IMR-90 (cell line): ENCODE measurements around the gene CLDN2. TPM values are rescaled to one million over a fixed set of nuclear protein-coding genes. Genes with fewer than 3 reads are reported as not detected.

Source experiments
- ATAC-seq: fragments of 200-7000 bp; cut with Tn5 transposase; 2 replicates; pipeline ENCODE4 v1.9.1; 2020; ENCODE audit warnings: low read depth, mild to moderate bottlenecking, moderate library complexity
- BruUV-seq: library from RNA; stranded (reverse); fragments of 400-500 nt; replicated peaks from 2 replicates; lab custom pipeline; 2021; lab: Mats Ljungman, UMichigan
- CTCF ChIA-PET: fragments of 300-600 bp; formaldehyde crosslinking; extraction: SDS; loops from one replicate; lab custom pipeline; 2021; ENCODE audit warnings: antibody characterized with exemption; lab: Yijun Ruan, JAX
- POLR2A ChIA-PET: fragments of 300-600 bp; sonication (Branson Sonifier 250); formaldehyde crosslinking; loops from one replicate; lab custom pipeline; 2022; ENCODE audit warnings: antibody characterized with exemption; ENCODE audit not compliant: unreplicated experiment; lab: Charles Lee
- DNase-seq: peaks from one replicate; pipeline ENCODE4 v3.0.0; 2013
- H2AFZ ChIP-seq: replicated peaks from 2 replicates; pipeline ENCODE3; 2013; ENCODE audit warnings: low read length, mild to moderate bottlenecking; ENCODE audit not compliant: poor library complexity
- H2AK5ac ChIP-seq: 2 replicates; pipeline ENCODE4 v1.6.1; 2013; ENCODE audit warnings: low read depth, low read length, inconsistent platforms
- H2AK9ac ChIP-seq: replicated peaks from 2 replicates; pipeline ENCODE3; 2013; ENCODE audit warnings: mild to moderate bottlenecking, low read depth, low read length, moderate library complexity; ENCODE audit not compliant: poor library complexity
- H2BK120ac ChIP-seq: 2 replicates; pipeline ENCODE4 v1.6.1; 2013; ENCODE audit warnings: low read depth, low read length, inconsistent platforms
- H2BK15ac ChIP-seq: 3 replicates; pipeline ENCODE4 v1.6.1; 2013; ENCODE audit warnings: low read depth, low read length, inconsistent platforms
- H2BK20ac ChIP-seq: 2 replicates; pipeline ENCODE4 v1.6.1; 2013; ENCODE audit warnings: low read depth, mild to moderate bottlenecking, inconsistent platforms, low read length, moderate library complexity
- H2BK5ac ChIP-seq: 2 replicates; pipeline ENCODE4 v1.6.1; 2013; ENCODE audit warnings: mild to moderate bottlenecking, low read depth, low read length, inconsistent platforms; ENCODE audit not compliant: poor library complexity, severe bottlenecking
- H3K14ac ChIP-seq: replicated peaks from 2 replicates; pipeline ENCODE4 v1.6.1; 2013; ENCODE audit warnings: low read depth, low read length, inconsistent platforms
- H3K18ac ChIP-seq: 2 replicates; pipeline ENCODE4 v1.6.1; 2013; ENCODE audit warnings: low read depth, low read length, control low read depth
- H3K23ac ChIP-seq: 2 replicates; pipeline ENCODE4 v1.6.1; 2013; ENCODE audit warnings: low read depth, low read length, inconsistent platforms
- H3K27ac ChIP-seq: 2 replicates; pipeline ENCODE4 v1.5.1; 2013; ENCODE audit warnings: mild to moderate bottlenecking, control low read depth, low read length; ENCODE audit not compliant: insufficient read depth
- H3K27me3 ChIP-seq: 2 replicates; pipeline ENCODE4 v1.6.1; 2013; ENCODE audit warnings: low read length; ENCODE audit not compliant: control insufficient read depth, insufficient read depth
- H3K36me3 ChIP-seq: 2 replicates; pipeline ENCODE4 v1.6.1; 2013; ENCODE audit warnings: low read length, mixed read lengths; ENCODE audit not compliant: control insufficient read depth, insufficient read depth
- H3K4ac ChIP-seq: 2 replicates; pipeline ENCODE4 v1.6.1; 2013; ENCODE audit warnings: low read depth, low read length, inconsistent platforms
- H3K4me1 ChIP-seq: 2 replicates; pipeline ENCODE4 v1.6.1; 2013; ENCODE audit warnings: low read length, mixed read lengths; ENCODE audit not compliant: control insufficient read depth, insufficient read depth
- H3K4me2 ChIP-seq: 2 replicates; pipeline ENCODE4 v1.6.1; 2013; ENCODE audit warnings: low read depth, mild to moderate bottlenecking, control low read depth, low read length, moderate library complexity
- H3K4me3 ChIP-seq: 2 replicates; pipeline ENCODE4 v1.5.1; 2013; ENCODE audit warnings: low read depth, mild to moderate bottlenecking, control low read depth, low read length, moderate library complexity; ENCODE audit not compliant: insufficient read depth
- H3K56ac ChIP-seq: 2 replicates; pipeline ENCODE4 v1.6.1; 2013; ENCODE audit warnings: low read length, inconsistent platforms; ENCODE audit not compliant: insufficient read depth; ENCODE audit errors: extremely low read depth
- H3K79me1 ChIP-seq, 2 experiments: 2 replicates each; pipeline ENCODE4 v1.6.1; 2013; ENCODE audit warnings: low read length in 2 of 2, inconsistent platforms in 1 of 2, low read depth in 1 of 2
- H3K9ac ChIP-seq: 2 replicates; pipeline ENCODE4 v1.6.1; 2013; ENCODE audit warnings: low read depth, low read length, control low read depth
- H3K9me1 ChIP-seq: 2 replicates; pipeline ENCODE4 v1.6.1; 2013; ENCODE audit warnings: low read length, inconsistent platforms; ENCODE audit not compliant: insufficient read depth
- H3K9me3 ChIP-seq: 2 replicates; pipeline ENCODE4 v1.6.1; 2013; ENCODE audit warnings: low read length; ENCODE audit not compliant: control insufficient read depth, insufficient read depth
- H4K20me1 ChIP-seq: 2 replicates; pipeline ENCODE4 v1.6.1; 2013; ENCODE audit warnings: low read length, inconsistent platforms; ENCODE audit not compliant: insufficient read depth
- H4K5ac ChIP-seq: 2 replicates; pipeline ENCODE4 v1.6.1; 2013; ENCODE audit warnings: mild to moderate bottlenecking, low read depth, low read length, control low read depth
- H4K8ac ChIP-seq, 2 experiments: 2 replicates each; pipeline ENCODE4 v1.6.1; 2013; ENCODE audit warnings: low read depth in 2 of 2, low read length in 2 of 2, control low read depth in 1 of 2, inconsistent platforms in 1 of 2
- H4K91ac ChIP-seq: 2 replicates; pipeline ENCODE4 v1.6.1; 2013; ENCODE audit warnings: low read depth, low read length, inconsistent platforms; ENCODE audit not compliant: insufficient read depth
- BHLHE40 ChIP-seq: fragments of 150-350 bp; IDR thresholded peaks from 2 replicates; pipeline ENCODE4 v1.6.1; 2016; ENCODE audit warnings: mild to moderate bottlenecking, low read depth, low read length
- CEBPB ChIP-seq: IDR thresholded peaks from 2 replicates; pipeline ENCODE4 v1.6.1; 2012; ENCODE audit warnings: low read depth, low read length, improper control_type of control experiment
- FOS ChIP-seq: fragments of 150-350 bp; IDR thresholded peaks from 2 replicates; pipeline ENCODE4 v1.6.1; 2016; ENCODE audit warnings: low read depth, low read length
- MAFK ChIP-seq: IDR thresholded peaks from 2 replicates; pipeline ENCODE4 v1.6.1; 2012; ENCODE audit warnings: low read depth, low read length, improper control_type of control experiment
- MXI1 ChIP-seq: IDR thresholded peaks from 2 replicates; pipeline ENCODE4 v1.6.1; 2012; ENCODE audit warnings: low read depth, mild to moderate bottlenecking, low read length, moderate library complexity, borderline replicate concordance
- NFE2L2 ChIP-seq: fragments of 150-350 bp; IDR thresholded peaks from 2 replicates; pipeline ENCODE4 v1.6.1; 2016; ENCODE audit warnings: low read depth, mild to moderate bottlenecking, low read length
- POLR2A ChIP-seq: IDR thresholded peaks from 2 replicates; pipeline ENCODE4 v1.6.1; 2012; ENCODE audit warnings: mild to moderate bottlenecking, low read depth, low read length
- RAD21 ChIP-seq: IDR thresholded peaks from 2 replicates; pipeline ENCODE4 v1.6.1; 2012; ENCODE audit warnings: low read length, improper control_type of control experiment
- RCOR1 ChIP-seq: IDR thresholded peaks from 2 replicates; pipeline ENCODE4 v1.6.1; 2012; ENCODE audit warnings: mild to moderate bottlenecking, low read length, improper control_type of control experiment; ENCODE audit not compliant: insufficient replicate concordance
- RFX5 ChIP-seq: IDR thresholded peaks from 2 replicates; pipeline ENCODE4 v1.8.0; 2012; ENCODE audit warnings: low read depth, mild to moderate bottlenecking, low read length, moderate library complexity
- SMC3 ChIP-seq: fragments of 150-350 bp; IDR thresholded peaks from 2 replicates; pipeline ENCODE4 v1.6.1; 2016; ENCODE audit warnings: low read depth, mild to moderate bottlenecking, antibody characterized with exemption, low read length, moderate library complexity
- WGBS, 2 experiments: methylation state at CpG; one replicate each; pipeline versions ENCODE4 v1.1.5 to v1.1.7; 2013; ENCODE audit warnings: missing lambda C conversion rate in 2 of 2; ENCODE audit not compliant: insufficient read length in 1 of 2; ENCODE audit errors: extremely low coverage in 2 of 2; 5-methylcytosine and 5-hydroxymethylcytosine counted together
- dilution Hi-C: fragments of 300-500 bp; cut with HindIII; formaldehyde crosslinking; loops from one replicate; pipeline ENCODE4 v1.14.3; 2018; ENCODE audit warnings: low sequenced_read_pairs; ENCODE audit not compliant: unreplicated experiment
- in situ Hi-C: fragments of 300-500 bp; cut with MboI; formaldehyde crosslinking; loops from 3 replicates; pipeline ENCODE4 v1.14.3; 2019; ENCODE audit warnings: low sequenced_read_pairs, inconsistent platforms, mixed read lengths
- intact Hi-C: fragments of 100-400 bp; cut with micrococcal nuclease; formaldehyde crosslinking; loops from 2 replicates; pipeline ENCODE4 v1.10.0; 2022
- polyA plus RNA-seq, 3 experiments: library from polyadenylated mRNA; depleted of rRNA; stranded (reverse); fragments of >200 nt; gene quantifications; 2 replicates each; pipeline ENCODE4 v1.2.3, GENCODE V29; 2012; ENCODE audit warnings: low replicate concordance in 1 of 3
- total RNA-seq: library from RNA; depleted of rRNA; stranded (reverse); fragments of >200 nt; gene quantifications from 2 replicates; pipeline ENCODE4 v1.2.3, GENCODE V29; 2012
- TF ChIP-seq, protein P1 (sequence below): conservative IDR thresholded peaks from 2 replicates; pipeline ENCODE4 v1.5.1; 2012; ENCODE audit warnings: mild to moderate bottlenecking, low read depth, low read length, improper control_type of control experiment
- TF ChIP-seq, protein P2 (sequence below): fragments of 150-350 bp; IDR thresholded peaks from 2 replicates; pipeline ENCODE4 v1.6.1; 2016; ENCODE audit warnings: low read depth, mild to moderate bottlenecking, low read length, moderate library complexity, borderline replicate concordance
- TF ChIP-seq, protein P3 (sequence below): fragments of 150-350 bp; IDR thresholded peaks from 2 replicates; pipeline ENCODE4 v1.6.1; 2017; ENCODE audit warnings: mild to moderate bottlenecking, antibody characterized with exemption, low read length, low read depth

The CLDN2 gene
- total and polyA plus RNA-seq, 2 of the 4 experiments (the other 2 are of a cell fraction): 0.03 TPM; not detected in 1

DNA sequence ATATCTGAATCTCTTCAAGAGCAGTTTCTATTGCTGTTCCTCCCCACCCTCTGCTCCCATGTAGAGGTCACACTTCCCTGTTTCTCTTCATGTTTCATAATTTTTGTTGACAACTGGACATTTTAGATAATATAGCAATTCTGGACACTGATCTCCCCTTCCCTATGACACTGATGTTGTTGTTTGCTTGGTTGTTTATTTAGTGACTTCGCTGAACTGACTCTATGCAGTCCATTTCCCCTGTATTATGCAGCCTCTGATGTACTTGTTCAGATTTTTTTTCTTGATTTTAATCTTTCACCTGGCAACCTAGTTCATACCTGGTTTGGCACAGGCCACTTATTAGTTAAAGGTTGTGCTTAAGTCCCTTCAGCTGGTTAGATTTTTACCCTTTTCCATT is 29.2 kb downstream of the CLDN2 start:
- in situ Hi-C loops: no loop called here

More for the DNA sequence above, 29.2 kb downstream of the CLDN2 start:
- ChIA-PET CTCF (interaction anchor here (0.7 kb wide), 1 partner anchor 51 kb away, joined by 3 read pairs; no protein-coding TSS in a partner anchor), POLR2A (no interaction called here)
- no peak overlapping the region for H3K14ac ChIP-seq
- intact Hi-C loops (no loop called here), dilution Hi-C loops (no loop called here)
- TF ChIP-seq SMC3: no peak
- TF ChIP-seq, protein P1, sequence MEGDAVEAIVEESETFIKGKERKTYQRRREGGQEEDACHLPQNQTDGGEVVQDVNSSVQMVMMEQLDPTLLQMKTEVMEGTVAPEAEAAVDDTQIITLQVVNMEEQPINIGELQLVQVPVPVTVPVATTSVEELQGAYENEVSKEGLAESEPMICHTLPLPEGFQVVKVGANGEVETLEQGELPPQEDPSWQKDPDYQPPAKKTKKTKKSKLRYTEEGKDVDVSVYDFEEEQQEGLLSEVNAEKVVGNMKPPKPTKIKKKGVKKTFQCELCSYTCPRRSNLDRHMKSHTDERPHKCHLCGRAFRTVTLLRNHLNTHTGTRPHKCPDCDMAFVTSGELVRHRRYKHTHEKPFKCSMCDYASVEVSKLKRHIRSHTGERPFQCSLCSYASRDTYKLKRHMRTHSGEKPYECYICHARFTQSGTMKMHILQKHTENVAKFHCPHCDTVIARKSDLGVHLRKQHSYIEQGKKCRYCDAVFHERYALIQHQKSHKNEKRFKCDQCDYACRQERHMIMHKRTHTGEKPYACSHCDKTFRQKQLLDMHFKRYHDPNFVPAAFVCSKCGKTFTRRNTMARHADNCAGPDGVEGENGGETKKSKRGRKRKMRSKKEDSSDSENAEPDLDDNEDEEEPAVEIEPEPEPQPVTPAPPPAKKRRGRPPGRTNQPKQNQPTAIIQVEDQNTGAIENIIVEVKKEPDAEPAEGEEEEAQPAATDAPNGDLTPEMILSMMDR: no peak
- TF ChIP-seq RAD21: no peak
- no peak for TF ChIP-seq BHLHE40
- TF ChIP-seq CEBPB: no peak
- no peak for TF ChIP-seq MXI1
- TF ChIP-seq, protein P2, sequence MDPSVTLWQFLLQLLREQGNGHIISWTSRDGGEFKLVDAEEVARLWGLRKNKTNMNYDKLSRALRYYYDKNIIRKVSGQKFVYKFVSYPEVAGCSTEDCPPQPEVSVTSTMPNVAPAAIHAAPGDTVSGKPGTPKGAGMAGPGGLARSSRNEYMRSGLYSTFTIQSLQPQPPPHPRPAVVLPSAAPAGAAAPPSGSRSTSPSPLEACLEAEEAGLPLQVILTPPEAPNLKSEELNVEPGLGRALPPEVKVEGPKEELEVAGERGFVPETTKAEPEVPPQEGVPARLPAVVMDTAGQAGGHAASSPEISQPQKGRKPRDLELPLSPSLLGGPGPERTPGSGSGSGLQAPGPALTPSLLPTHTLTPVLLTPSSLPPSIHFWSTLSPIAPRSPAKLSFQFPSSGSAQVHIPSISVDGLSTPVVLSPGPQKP: no peak
- TF ChIP-seq MAFK: no peak
- TF ChIP-seq FOS: no peak
- no peak for TF ChIP-seq NFE2L2
- TF ChIP-seq POLR2A: no peak
- TF ChIP-seq RFX5: no peak
- TF ChIP-seq, protein P3, sequence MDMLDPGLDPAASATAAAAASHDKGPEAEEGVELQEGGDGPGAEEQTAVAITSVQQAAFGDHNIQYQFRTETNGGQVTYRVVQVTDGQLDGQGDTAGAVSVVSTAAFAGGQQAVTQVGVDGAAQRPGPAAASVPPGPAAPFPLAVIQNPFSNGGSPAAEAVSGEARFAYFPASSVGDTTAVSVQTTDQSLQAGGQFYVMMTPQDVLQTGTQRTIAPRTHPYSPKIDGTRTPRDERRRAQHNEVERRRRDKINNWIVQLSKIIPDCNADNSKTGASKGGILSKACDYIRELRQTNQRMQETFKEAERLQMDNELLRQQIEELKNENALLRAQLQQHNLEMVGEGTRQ: no peak
- TF ChIP-seq RCOR1: no peak
- DNase-seq (no peak), ATAC-seq (no peak)
- H3K56ac ChIP-seq: no peak overlapping the region
- no peak overlapping the region for H4K91ac ChIP-seq
- H3K18ac ChIP-seq: no peak overlapping the region
- no peak overlapping the region for H3K23ac ChIP-seq
- H2AK5ac ChIP-seq: no peak overlapping the region
- H4K5ac ChIP-seq: no peak overlapping the region
- no peak overlapping the region for H2AK9ac ChIP-seq
- no peak overlapping the region for H2BK15ac ChIP-seq
- H3K27ac ChIP-seq: no peak overlapping the region
- no TSS peak for BruUV-seq
- no peaks in the 10 kb centered on the region for H3K9me3 ChIP-seq
- H2BK120ac ChIP-seq: no peak overlapping the region
- no peaks in the 10 kb centered on the region; the same call in 1 of the 2 replicates for H3K27me3 ChIP-seq
- no peak overlapping the region for H2BK5ac ChIP-seq
- H3K9ac ChIP-seq: no peak overlapping the region
- H4K20me1 ChIP-seq: no peaks in the 10 kb centered on the region
- H2AFZ ChIP-seq: no peak overlapping the region
- H3K4me1 ChIP-seq: no peaks in the 10 kb centered on the region
- H3K4me2 ChIP-seq: no peak overlapping the region
- no CpG with 5 or more reads among the region's 1 CpG for WGBS, 2 experiments
- H3K4ac ChIP-seq: no peak overlapping the region
- H4K8ac ChIP-seq: no peak overlapping the region
- H2BK20ac ChIP-seq: no peak overlapping the region
- peaks cover 3% of the 10 kb centered on the region; the same call in 1 of the 2 replicates for H3K36me3 ChIP-seq
- H3K9me1 ChIP-seq: no peaks in the 10 kb centered on the region
- H3K4me3 ChIP-seq: no peak overlapping the region
- H3K79me1 ChIP-seq: no peaks in the 10 kb centered on the region; a peak in 1 of 4 replicates
